ENCODE measurements around the gene JPH2. TPM values are rescaled to one million over a fixed set of nuclear protein-coding genes. Genes with fewer than 3 reads are reported as not detected.
A peak's percentile ranks its signal among the peaks of the same experiment; 100 is the strongest.

The JPH2 gene
- total and polyA plus RNA-seq, 2 of the 4 experiments (the other 2 are of a cell fraction) = 0.44 to 0.54 TPM

GRCh38 chr20:44176833-44177534 lies 10.0 kb downstream of the JPH2 start:
- H3K27ac ChIP-seq (ENCODE audit: insufficient read depth, low read length) = no peak overlapping the region
- DNase-seq (no peak), ATAC-seq (ENCODE audit: low read depth) (no peak)
- H3K9ac ChIP-seq (ENCODE audit: low read depth, low read length) = no peak overlapping the region
- 71% methylated on average over 11 of the region's 14 CpGs; no CpG with 5 or more reads in 1 of the 2 experiments for WGBS, 2 experiments (ENCODE audit: extremely low coverage in 2 of 2, insufficient read length in 1 of 2)
- no peak overlapping the region for H3K23ac ChIP-seq (ENCODE audit: low read depth, low read length)
- intact Hi-C loops (cut with micrococcal nuclease) (no loop called here), in situ Hi-C loops (cut with MboI; ENCODE audit: low sequenced_read_pairs) (no loop called here), dilution Hi-C loops (cut with HindIII; ENCODE audit: low sequenced_read_pairs, unreplicated experiment) (no loop called here)
- no peak overlapping the region for H2BK20ac ChIP-seq (ENCODE audit: low read depth, low read length)
- TF ChIP-seq NFE2L2 (IDR thresholded peaks at IDR 0.05; ENCODE audit: low read depth, low read length) (no peak), MAFK (IDR thresholded peaks at IDR 0.05; ENCODE audit: low read depth, low read length) (no peak), CHD1 (IDR thresholded peaks at IDR 0.05; ENCODE audit: low read depth, low read length) (no peak), RFX5 (IDR thresholded peaks at IDR 0.05; ENCODE audit: low read depth, low read length) (no peak), BHLHE40 (IDR thresholded peaks at IDR 0.05; ENCODE audit: low read depth, low read length) (no peak), SMC3 (IDR thresholded peaks at IDR 0.05; ENCODE audit: low read depth, low read length) (no peak), MAZ (IDR thresholded peaks at IDR 0.05; ENCODE audit: borderline replicate concordance, low read depth, low read length) (no peak), CEBPB (IDR thresholded peaks at IDR 0.05; ENCODE audit: low read depth, low read length) (no peak), RCOR1 (IDR thresholded peaks at IDR 0.05; ENCODE audit: insufficient replicate concordance, low read length) (no peak), POLR2A (IDR thresholded peaks at IDR 0.05; ENCODE audit: low read depth, low read length) (no peak), CTCF (conservative IDR thresholded peaks at IDR 0.05; ENCODE audit: low read depth, low read length) (no peak), MXI1 (IDR thresholded peaks at IDR 0.05; ENCODE audit: borderline replicate concordance, low read depth, low read length) (no peak), FOS (IDR thresholded peaks at IDR 0.05; ENCODE audit: low read depth, low read length) (no peak), USF2 (IDR thresholded peaks at IDR 0.05; ENCODE audit: low read depth, low read length) (no peak), ELK1 (IDR thresholded peaks at IDR 0.05; ENCODE audit: borderline replicate concordance, low read depth, low read length) (no peak), RAD21 (IDR thresholded peaks at IDR 0.05; ENCODE audit: low read length) (no peak)
- H2AK5ac ChIP-seq (ENCODE audit: low read depth, low read length) = no peak overlapping the region; the same call in 1 of the 2 replicates
- H2BK15ac ChIP-seq (ENCODE audit: low read depth, low read length) = no peak overlapping the region
- H3K36me3 ChIP-seq (ENCODE audit: control insufficient read depth, insufficient read depth, low read length) = no peaks in the 10 kb centered on the region
- H4K8ac ChIP-seq (ENCODE audit: low read depth in 2 of 2, low read length in 2 of 2) = no peak overlapping the region
- H3K4me3 ChIP-seq (ENCODE audit: insufficient read depth, low read depth, low read length) = no peak overlapping the region
- H4K20me1 ChIP-seq (ENCODE audit: insufficient read depth, low read length) = no peaks in the 10 kb centered on the region
- H3K4me2 ChIP-seq (ENCODE audit: low read depth, low read length) = no peak overlapping the region
- H3K4me1 ChIP-seq (ENCODE audit: control insufficient read depth, insufficient read depth, low read length) = peaks cover 9% of the 10 kb centered on the region
- no peak overlapping the region for H4K91ac ChIP-seq (ENCODE audit: insufficient read depth, low read depth, low read length)
- H2AFZ ChIP-seq (replicated peaks; ENCODE audit: low read length, poor library complexity) = no peak overlapping the region
- no peak overlapping the region for H2AK9ac ChIP-seq (replicated peaks; ENCODE audit: low read depth, low read length, poor library complexity)
- H3K18ac ChIP-seq (ENCODE audit: low read depth, low read length) = no peak overlapping the region
- no peaks in the 10 kb centered on the region for H3K9me3 ChIP-seq (ENCODE audit: control insufficient read depth, insufficient read depth, low read length)
- H3K56ac ChIP-seq (ENCODE audit: extremely low read depth, insufficient read depth, low read length) = no peak overlapping the region
- H3K79me1 ChIP-seq (ENCODE audit: low read depth in 1 of 2, low read length in 2 of 2) = peaks cover 0 to under 1% of the 10 kb centered on the region in 2 experiments; a peak in 3 of 4 replicates
- no peak overlapping the region for H3K14ac ChIP-seq (replicated peaks; ENCODE audit: low read depth, low read length)
- no peak overlapping the region for H4K5ac ChIP-seq (ENCODE audit: low read depth, low read length)
- H2BK5ac ChIP-seq (ENCODE audit: low read depth, low read length, poor library complexity, severe bottlenecking) = no peak overlapping the region
- peak overlapping the region; percentile 9; the same call in 1 of the 2 replicates for H3K4ac ChIP-seq (ENCODE audit: low read depth, low read length)
- ChIA-PET POLR2A (ENCODE audit: unreplicated experiment) (no interaction called here), CTCF (no interaction called here)
- BruUV-seq (replicated peaks) = no TSS peak
- H3K9me1 ChIP-seq (ENCODE audit: insufficient read depth, low read length) = 0 out of 2 replicates have a peak, but pooled peaks cover 3% of the 10 kb centered on the region
- no peak overlapping the region for H2BK120ac ChIP-seq (ENCODE audit: low read depth, low read length)
- H3K27me3 ChIP-seq (ENCODE audit: control insufficient read depth, insufficient read depth, low read length) = no peaks in the 10 kb centered on the region
